IMR-90 (cell line): ENCODE data around the gene C5orf24.

ENCODE experiments used
- BHLHE40 ChIP-seq: fragments of 150-350 bp; IDR thresholded peaks from 2 replicates; pipeline ENCODE4 v1.6.1; 2016; ENCODE audit warnings: mild to moderate bottlenecking, low read depth, low read length
- TF ChIP-seq, protein P1 (sequence below): conservative IDR thresholded peaks from 2 replicates; pipeline ENCODE4 v1.5.1; 2012; ENCODE audit warnings: mild to moderate bottlenecking, low read depth, low read length, improper control_type of control experiment

DNA sequence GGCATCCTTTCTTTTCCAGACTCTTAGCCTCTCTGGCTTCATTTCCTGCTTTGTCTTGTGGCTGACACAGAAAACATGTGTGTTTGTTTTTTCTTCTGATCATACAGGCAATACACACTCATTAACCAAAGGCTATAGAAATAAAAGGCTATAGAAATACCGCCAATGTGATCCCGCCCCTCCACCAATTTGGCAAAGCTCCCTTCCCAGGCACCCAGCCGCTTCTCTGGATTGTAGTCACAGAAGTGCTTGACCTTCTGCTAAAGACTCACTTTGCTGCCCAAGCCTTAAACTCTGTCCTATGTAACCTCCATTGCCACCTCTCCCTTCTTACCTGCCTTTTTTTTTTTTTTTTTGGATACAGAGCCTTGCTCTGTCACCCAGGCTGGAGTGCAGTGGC is 33.7 kb downstream of the C5orf24 start:
- TF ChIP-seq, protein P1, sequence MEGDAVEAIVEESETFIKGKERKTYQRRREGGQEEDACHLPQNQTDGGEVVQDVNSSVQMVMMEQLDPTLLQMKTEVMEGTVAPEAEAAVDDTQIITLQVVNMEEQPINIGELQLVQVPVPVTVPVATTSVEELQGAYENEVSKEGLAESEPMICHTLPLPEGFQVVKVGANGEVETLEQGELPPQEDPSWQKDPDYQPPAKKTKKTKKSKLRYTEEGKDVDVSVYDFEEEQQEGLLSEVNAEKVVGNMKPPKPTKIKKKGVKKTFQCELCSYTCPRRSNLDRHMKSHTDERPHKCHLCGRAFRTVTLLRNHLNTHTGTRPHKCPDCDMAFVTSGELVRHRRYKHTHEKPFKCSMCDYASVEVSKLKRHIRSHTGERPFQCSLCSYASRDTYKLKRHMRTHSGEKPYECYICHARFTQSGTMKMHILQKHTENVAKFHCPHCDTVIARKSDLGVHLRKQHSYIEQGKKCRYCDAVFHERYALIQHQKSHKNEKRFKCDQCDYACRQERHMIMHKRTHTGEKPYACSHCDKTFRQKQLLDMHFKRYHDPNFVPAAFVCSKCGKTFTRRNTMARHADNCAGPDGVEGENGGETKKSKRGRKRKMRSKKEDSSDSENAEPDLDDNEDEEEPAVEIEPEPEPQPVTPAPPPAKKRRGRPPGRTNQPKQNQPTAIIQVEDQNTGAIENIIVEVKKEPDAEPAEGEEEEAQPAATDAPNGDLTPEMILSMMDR = no peak
- no peak for TF ChIP-seq BHLHE40
